Spleen (tissue), 11 donors: Measurements from ENCODE around the gene GRIN3A. TPM values are rescaled to one million over a fixed set of nuclear protein-coding genes. Genes with fewer than 3 reads are reported as not detected.

Source experiments
- DNase-seq: peaks from one replicate; pipeline ENCODE4 v3.0.0-alpha.2; 2020
- H3K27ac ChIP-seq, 8 donors: fragments of 200-600 bp; sonication (generic) in 7 of 8; 1 replicate in 4 of 8; 2 replicates in 4 of 8; pipeline versions ENCODE4 v1.5.0 to v1.8.0; 2016 to 2021; ENCODE audit warnings: inconsistent platforms in 4 of 8, mild to moderate bottlenecking in 4 of 8, moderate library complexity in 1 of 8
- H3K27me3 ChIP-seq, 7 donors: fragments of 200-600 bp; sonication (generic) in 6 of 7; replicated peaks in 1 of 7; 1 replicate in 4 of 7; 2 replicates in 3 of 7; pipeline versions ENCODE4 v1.5.0 to v1.8.0; 2016 to 2021; ENCODE audit warnings: inconsistent platforms in 3 of 7, mild to moderate bottlenecking in 1 of 7
- H3K36me3 ChIP-seq, 6 donors: fragments of 200-600 bp; sonication (generic) in 5 of 6; 1 replicate in 4 of 6; 2 replicates in 2 of 6; pipeline versions ENCODE4 v1.5.0 to v1.8.0; 2016 to 2021; ENCODE audit warnings: inconsistent platforms in 2 of 6
- H3K4me1 ChIP-seq, 6 donors: fragments of 200-600 bp; sonication (generic) in 5 of 6; 1 replicate in 3 of 6; 2 replicates in 3 of 6; pipeline versions ENCODE4 v1.5.0 to v1.8.0; 2016 to 2021; ENCODE audit warnings: inconsistent platforms in 3 of 6
- H3K4me3 ChIP-seq, 8 donors: fragments of 200-600 bp; sonication (generic) in 7 of 8; 1 replicate in 4 of 8; 2 replicates in 4 of 8; pipeline versions ENCODE4 v1.5.0 to v1.8.0; 2016 to 2021; ENCODE audit warnings: inconsistent platforms in 4 of 8, mild to moderate bottlenecking in 4 of 8, moderate library complexity in 2 of 8
- H3K9me3 ChIP-seq, 8 donors: fragments of 200-600 bp; sonication (generic) in 7 of 8; 1 replicate in 4 of 8; 2 replicates in 4 of 8; pipeline versions ENCODE4 v1.5.0 to v1.8.0; 2016 to 2021; ENCODE audit warnings: inconsistent platforms in 4 of 8
- CTCF ChIP-seq, 11 experiments: fragments of 200-600 bp in 7 of 11; fragments of 450-650 bp in 4 of 11; sonication (generic) in 4 of 11; IDR thresholded peaks in 8 of 11; conservative IDR thresholded peaks in 3 of 11; 1 replicate in 7 of 11; 2 replicates in 4 of 11; pipeline versions ENCODE4 v1.4.0 to v1.8.0; 2016 to 2021; ENCODE audit warnings: antibody characterized with exemption in 11 of 11, inconsistent platforms in 4 of 11, mild to moderate bottlenecking in 1 of 11
- POLR2A ChIP-seq, 3 donors: fragments of 450-650 bp; IDR thresholded peaks; one replicate each; pipeline ENCODE4 v1.5.1; 2017; ENCODE audit warnings: antibody characterized with exemption in 3 of 3, mild to moderate bottlenecking in 1 of 3
- POLR2AphosphoS5 ChIP-seq, 3 donors: sonication (generic); formaldehyde crosslinking; IDR thresholded peaks; one replicate each; pipeline ENCODE4 v1.5.1; 2017; ENCODE audit warnings: antibody characterized with exemption in 3 of 3
- WGBS, 5 donors: extraction: QIAGEN DNeasy Blood & Tissue Kit in 3 of 5; methylation state at CpG; one replicate each; pipeline versions ENCODE4 v1.1.5 to v1.1.7; 2013 to 2018; 5-methylcytosine and 5-hydroxymethylcytosine counted together
- intact Hi-C: fragments of 100-400 bp; cut with DNase I; formaldehyde crosslinking; loops from one replicate; pipeline ENCODE4 v1.15.0; 2023; ENCODE audit warnings: low total_unique reads
- polyA plus RNA-seq, 3 donors: library from polyadenylated mRNA; stranded (reverse); fragments of 200-250 nt; gene quantifications; one replicate each; pipeline ENCODE4 v1.2.1, GENCODE V29; 2013
- total RNA-seq, 7 donors: library from RNA; depleted of rRNA in 3 of 7; stranded (reverse); fragments of >200 nt in 3 of 7; fragmentation: NEBNext Ultra II Directional in 4 of 7; extraction: Animal tissue kit (Norgen Biotek cat#: 25700) in 4 of 7; gene quantifications; one replicate each; pipeline versions ENCODE4 v1.1.0 to v1.2.1, GENCODE V29; 2016 to 2021
- donor health status: healthy with polysubstance abuse.
- donor health status: DM: no; HTN: no; CAD: no; lungs with moderate emphysema.
- donor health status: DM: no; HTN: no; CAD: no.
- donor health status: Bipolar disorder and iron deficiency.
- donor health status: healthy.
- donor health status: DM: no; HTN: no; CAD: no.
- donor health status: DM: yes; HTN: yes; CAD: no.

Gene GRIN3A
- total and polyA plus RNA-seq, 10 donors, result 0.07 to 1.6 (median 0.75) TPM

- Histone ChIP-seq H3K27me3 (no peaks in the 10 kb centered on the region), H3K4me3 (no peak overlapping the region), H3K9me3 (no peaks in the 10 kb centered on the region), H3K4me1 (no peaks in the 10 kb centered on the region), H3K27ac (no peak overlapping the region), H3K36me3 (no peaks in the 10 kb centered on the region)
- DNase-seq, result no peak
- intact Hi-C loops, result no loop called here
- TF ChIP-seq CTCF (IDR thresholded peaks at IDR 0.05 in 8 of 11, conservative IDR thresholded peaks at IDR 0.05 in 3 of 11), result no peak
- no peak for TF ChIP-seq POLR2AphosphoS5 (IDR thresholded peaks at IDR 0.05)
- TF ChIP-seq POLR2A (IDR thresholded peaks at IDR 0.05), result no peak
Measured at GRCh38 chr9:101618698-101619097, 119.7 kb downstream of the GRIN3A start.

- Histone ChIP-seq H3K9me3 (no peaks in the 10 kb centered on the region), H3K27me3 (peaks cover 0 to 13% (median 0%) of the 10 kb centered on the region in 7 donors), H3K27ac (no peak overlapping the region), H3K4me3 (no peak overlapping the region), H3K4me1 (peaks cover 0 to 8% (median 0%) of the 10 kb centered on the region in 6 donors), H3K36me3 (no peaks in the 10 kb centered on the region)
- WGBS, 5 donors, result 80 to 94% (median 88%) methylated on average over 3 of the region's 3 CpGs
- intact Hi-C loops, result no loop called here
- TF ChIP-seq POLR2AphosphoS5 (IDR thresholded peaks at IDR 0.05) (no peak), CTCF (IDR thresholded peaks at IDR 0.05 in 8 of 11, conservative IDR thresholded peaks at IDR 0.05 in 3 of 11) (no peak)
- DNase-seq, result no peak
Measured at GRCh38 chr9:101605547-101605946, 132.9 kb downstream of the GRIN3A start.

GRCh38 chr9:101604296-101604695 is 134.2 kb downstream of the GRIN3A start:
- intact Hi-C loops, result no loop called here
- WGBS, 5 donors, result 62 to 81% (median 73%) methylated on average over 2 of the region's 2 CpGs
- no peaks in the 10 kb centered on the region for H3K9me3 ChIP-seq
- DNase-seq, result no peak
- H3K4me1 ChIP-seq, result peaks cover 0 to 8% (median 0%) of the 10 kb centered on the region in 6 donors
- no peaks in the 10 kb centered on the region for H3K36me3 ChIP-seq
- no peak overlapping the region for H3K4me3 ChIP-seq
- H3K27ac ChIP-seq, result no peak overlapping the region
- peaks cover 0 to 13% (median 0%) of the 10 kb centered on the region in 7 donors for H3K27me3 ChIP-seq
- TF ChIP-seq POLR2AphosphoS5 (IDR thresholded peaks at IDR 0.05), result no peak
- TF ChIP-seq POLR2A (IDR thresholded peaks at IDR 0.05), result no peak
- TF ChIP-seq CTCF (IDR thresholded peaks at IDR 0.05 in 8 of 11, conservative IDR thresholded peaks at IDR 0.05 in 3 of 11), result no peak

- H3K27me3 ChIP-seq, result peaks cover 0 to 13% (median 0%) of the 10 kb centered on the region in 7 donors
- H3K4me1 ChIP-seq, result peaks cover 0 to 8% (median 0%) of the 10 kb centered on the region in 6 donors
- intact Hi-C loops, result no loop called here
- TF ChIP-seq CTCF (IDR thresholded peaks at IDR 0.05 in 8 of 11, conservative IDR thresholded peaks at IDR 0.05 in 3 of 11) (peak in 7 of 11 experiments; percentile 43 to 68 (median 59)), POLR2AphosphoS5 (IDR thresholded peaks at IDR 0.05) (no peak), POLR2A (IDR thresholded peaks at IDR 0.05) (no peak)
- no peaks in the 10 kb centered on the region for H3K9me3 ChIP-seq
- DNase-seq, result no peak
- H3K27ac ChIP-seq, result no peak overlapping the region
- no peaks in the 10 kb centered on the region for H3K36me3 ChIP-seq
- WGBS, 5 donors, result 24 to 31% (median 28%) methylated on average over 11 of the region's 11 CpGs
- H3K4me3 ChIP-seq, result peak overlapping the region in 1 of 8 donors; percentile 12
Measured at GRCh38 chr9:101601904-101602765, 136.3 kb downstream of the GRIN3A start.
